ELR (cell line): Measurements from ENCODE around the gene PXDC1.
"Not testable (repeated sequence)": the region's sequence is repeated elsewhere in the genome, so short reads cannot be mapped to it uniquely, and the experiment has no call there.

Experiments used
- DNase-seq: peaks from one replicate; pipeline ENCODE4 v3.0.0-alpha.2; 2015; ENCODE audit warnings: low read depth

Gene PXDC1

GRCh38 chr6:3708540-3708939, 43.0 kb downstream of the PXDC1 start:
- DNase-seq, result no peak

- no peak for DNase-seq
These were observed 43.6 kb downstream of the PXDC1 start for GRCh38 chr6:3707751-3708412.

GRCh38 chr6:3707024-3707423, 44.5 kb downstream of the PXDC1 start:
- no peak for DNase-seq

- DNase-seq, result no peak
These were observed 45.0 kb downstream of the PXDC1 start for GRCh38 chr6:3706547-3706946.

- DNase-seq, result no peak
These were observed 49.9 kb downstream of the PXDC1 start for GRCh38 chr6:3701631-3702030.

- DNase-seq, result no peak
These were observed 52.3 kb downstream of the PXDC1 start for GRCh38 chr6:3699231-3699630.

- no peak for DNase-seq
These were observed 53.5 kb downstream of the PXDC1 start for GRCh38 chr6:3698021-3698420.

- peak; percentile 65 for DNase-seq
These were observed 53.9 kb downstream of the PXDC1 start for GRCh38 chr6:3697609-3698008.

- DNase-seq, result no peak
These were observed 54.9 kb downstream of the PXDC1 start for GRCh38 chr6:3696525-3697088.

- DNase-seq, result no peak
These were observed 56.3 kb downstream of the PXDC1 start for GRCh38 chr6:3695065-3695817.

GRCh38 chr6:3693831-3694230, 57.7 kb downstream of the PXDC1 start:
- DNase-seq, result no peak

GRCh38 chr6:3690506-3690905, 61.0 kb downstream of the PXDC1 start:
- no peak for DNase-seq

- DNase-seq, result no peak
These were observed 63.7 kb downstream of the PXDC1 start for GRCh38 chr6:3687847-3688246.

GRCh38 chr6:3683331-3683730, 68.2 kb downstream of the PXDC1 start:
- no peak for DNase-seq

- no peak for DNase-seq
These were observed 72.6 kb downstream of the PXDC1 start for GRCh38 chr6:3678946-3679345.

- not testable (repeated sequence) for DNase-seq
These were observed 73.8 kb downstream of the PXDC1 start for GRCh38 chr6:3677751-3678150.

GRCh38 chr6:3677351-3677750, 74.2 kb downstream of the PXDC1 start:
- DNase-seq, result not testable (repeated sequence)
